NB4 (cell line): ENCODE measurements around the gene FFAR1.

Source experiments
- MYC ChIP-seq: IDR thresholded peaks from 2 replicates; pipeline ENCODE4 v1.6.1; 2011; ENCODE audit warnings: low read depth, low read length
- POLR2A ChIP-seq: IDR thresholded peaks from 2 replicates; pipeline ENCODE4 v1.6.1; 2011; ENCODE audit warnings: mild to moderate bottlenecking; ENCODE audit not compliant: insufficient read length; ENCODE audit errors: extremely low read depth
- TF ChIP-seq, protein P1 (sequence below): IDR thresholded peaks from one replicate; pipeline ENCODE4 v1.5.1; 2012; ENCODE audit warnings: low read depth, low read length
- TF ChIP-seq, protein P2 (sequence below): IDR thresholded peaks from 2 replicates; pipeline ENCODE4 v1.6.1; 2011; ENCODE audit warnings: low read depth, low read length

DNA sequence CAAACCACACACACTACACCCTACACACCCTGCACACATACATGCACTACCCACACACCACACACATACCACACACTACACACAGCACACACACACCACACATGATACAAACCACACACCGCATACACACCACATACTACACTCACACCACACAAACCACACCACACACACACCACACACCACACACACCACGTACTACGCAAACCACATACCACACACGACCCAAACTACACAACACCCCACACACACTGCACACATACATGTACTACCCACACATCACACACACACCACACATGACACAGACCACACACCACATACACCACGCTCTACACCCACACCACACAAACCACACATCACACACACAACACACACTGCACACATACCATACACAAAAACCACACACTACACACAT is 49.1 kb upstream of the FFAR1 start:
- TF ChIP-seq POLR2A (no peak), MYC (no peak)
- TF ChIP-seq, protein P1, sequence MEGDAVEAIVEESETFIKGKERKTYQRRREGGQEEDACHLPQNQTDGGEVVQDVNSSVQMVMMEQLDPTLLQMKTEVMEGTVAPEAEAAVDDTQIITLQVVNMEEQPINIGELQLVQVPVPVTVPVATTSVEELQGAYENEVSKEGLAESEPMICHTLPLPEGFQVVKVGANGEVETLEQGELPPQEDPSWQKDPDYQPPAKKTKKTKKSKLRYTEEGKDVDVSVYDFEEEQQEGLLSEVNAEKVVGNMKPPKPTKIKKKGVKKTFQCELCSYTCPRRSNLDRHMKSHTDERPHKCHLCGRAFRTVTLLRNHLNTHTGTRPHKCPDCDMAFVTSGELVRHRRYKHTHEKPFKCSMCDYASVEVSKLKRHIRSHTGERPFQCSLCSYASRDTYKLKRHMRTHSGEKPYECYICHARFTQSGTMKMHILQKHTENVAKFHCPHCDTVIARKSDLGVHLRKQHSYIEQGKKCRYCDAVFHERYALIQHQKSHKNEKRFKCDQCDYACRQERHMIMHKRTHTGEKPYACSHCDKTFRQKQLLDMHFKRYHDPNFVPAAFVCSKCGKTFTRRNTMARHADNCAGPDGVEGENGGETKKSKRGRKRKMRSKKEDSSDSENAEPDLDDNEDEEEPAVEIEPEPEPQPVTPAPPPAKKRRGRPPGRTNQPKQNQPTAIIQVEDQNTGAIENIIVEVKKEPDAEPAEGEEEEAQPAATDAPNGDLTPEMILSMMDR = no peak
- TF ChIP-seq, protein P2, sequence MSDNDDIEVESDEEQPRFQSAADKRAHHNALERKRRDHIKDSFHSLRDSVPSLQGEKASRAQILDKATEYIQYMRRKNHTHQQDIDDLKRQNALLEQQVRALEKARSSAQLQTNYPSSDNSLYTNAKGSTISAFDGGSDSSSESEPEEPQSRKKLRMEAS = no peak
